ENCODE results near the gene KCNC4.

The KCNC4 gene

DNA sequence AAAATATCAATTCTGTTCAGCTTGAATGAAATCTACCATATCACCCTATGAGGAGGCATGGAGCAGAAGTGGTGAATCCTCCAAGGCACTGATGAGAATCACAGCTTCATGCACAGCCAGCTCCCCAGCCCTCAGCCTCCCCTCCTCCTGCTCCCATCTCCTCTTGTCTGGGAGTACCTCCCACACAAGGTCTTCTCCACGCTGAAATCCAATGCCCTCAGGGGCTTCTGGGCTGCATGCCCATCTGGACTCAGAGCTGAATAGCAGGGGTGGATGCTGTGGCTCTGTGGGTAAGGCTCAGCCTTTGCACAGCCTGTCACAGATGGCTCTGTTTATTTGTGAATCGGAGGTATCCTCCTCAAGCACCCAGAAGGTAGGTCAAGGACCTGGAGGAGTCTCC, 48.6 kb downstream of the KCNC4 start:
- DNase-seq: peak; percentile 16

DNA sequence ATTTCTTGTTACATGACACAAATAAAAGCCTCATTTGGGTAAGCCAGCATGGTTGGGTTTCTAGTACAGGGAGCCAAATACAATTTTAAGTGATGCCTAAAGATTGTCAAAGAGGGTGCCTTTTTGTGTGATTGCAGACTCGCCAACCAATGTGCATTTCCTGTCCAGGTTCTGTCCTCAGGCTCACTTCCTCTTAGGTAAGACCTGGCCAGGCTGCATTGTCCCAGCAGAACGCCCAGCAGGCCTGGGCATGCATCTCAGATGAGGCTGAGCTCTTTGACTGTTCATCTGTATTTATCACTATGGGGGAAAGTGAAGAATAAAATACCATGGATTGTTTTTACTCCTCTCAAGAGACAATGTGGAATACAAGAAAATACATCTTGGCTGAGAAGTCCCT, 49.7 kb downstream of the KCNC4 start:
- no peak for DNase-seq
